ENCODE results near the gene HIP1R. TPM values are rescaled to one million over a fixed set of nuclear protein-coding genes. Genes with fewer than 3 reads are reported as not detected.

The HIP1R gene
- polyA plus RNA-seq, 3 donors: 0.09 to 0.60 TPM; not detected in 1

GRCh38 chr12:122813310-122813713 lies 21.9 kb upstream of the HIP1R start:
- Histone ChIP-seq H3K9me3 (replicated peaks in 1 of 2; ENCODE audit: control insufficient read depth in 1 of 2, insufficient read depth in 1 of 2, low read length in 2 of 2) (peaks cover 0 to 3% of the 10 kb centered on the region in 2 donors), H3K36me3 (replicated peaks in 1 of 2; ENCODE audit: control insufficient read depth in 1 of 2, insufficient read depth in 2 of 2, low read length in 2 of 2) (no peaks in the 10 kb centered on the region), H3K4me1 (ENCODE audit: control insufficient read depth in 1 of 2, insufficient read depth in 2 of 2, low read length in 2 of 2) (no peaks in the 10 kb centered on the region), H2AFZ (ENCODE audit: insufficient read depth, low read depth, low read length, poor library complexity, severe bottlenecking) (peak overlapping the region; percentile 24), H3K4me2 (replicated peaks; ENCODE audit: extremely low read depth, low read length, poor library complexity, severe bottlenecking) (no peak overlapping the region), H3K27me3 (ENCODE audit: control insufficient read depth in 2 of 2, insufficient read depth in 2 of 2, low read length in 2 of 2) (no peaks in the 10 kb centered on the region), H3K9ac (ENCODE audit: insufficient read depth, low read length, poor library complexity, severe bottlenecking) (no peak overlapping the region), H3K4me3 (replicated peaks in 1 of 3; ENCODE audit: low read depth in 2 of 3, low read length in 3 of 3) (no peak overlapping the region), H3K79me2 (ENCODE audit: insufficient read depth, low read length) (no peaks in the 10 kb centered on the region), H3K27ac (ENCODE audit: low read depth in 1 of 2, low read length in 2 of 2) (no peak overlapping the region), H4K20me1 (ENCODE audit: insufficient read depth, low read length) (no peaks in the 10 kb centered on the region)
- Mint-ChIP-seq H3K27ac (peak overlapping the region in 2 of 7 donors; percentile 64 to 72), H3K36me3 (no peaks in the 10 kb centered on the region), H3K4me3 (no peak overlapping the region), H3K4me1 (peaks cover 4% of the 10 kb centered on the region), H3K9me3 (peaks cover 0 to 3% (median 2%) of the 10 kb centered on the region in 7 donors), H3K27me3 (ENCODE audit: low read depth in 3 of 3) (peaks cover 0 to 2% (median 0%) of the 10 kb centered on the region in 3 donors)
- TF ChIP-seq CTCF (IDR thresholded peaks at IDR 0.05): no peak
- intact Hi-C loops (cut with micrococcal nuclease): no loop called here
- WGBS (ENCODE audit: insufficient coverage): 53% methylated on average over 5 of the region's 10 CpGs
- peak in 1 of 3 donors; percentile 11 for DNase-seq

- H3K9ac ChIP-seq (ENCODE audit: insufficient read depth, low read length, poor library complexity, severe bottlenecking): no peak overlapping the region
- no peaks in the 10 kb centered on the region for H3K36me3 ChIP-seq (replicated peaks in 1 of 2; ENCODE audit: control insufficient read depth in 1 of 2, insufficient read depth in 2 of 2, low read length in 2 of 2)
- no peak for DNase-seq
- no peaks in the 10 kb centered on the region for H3K27me3 ChIP-seq (ENCODE audit: control insufficient read depth in 2 of 2, insufficient read depth in 2 of 2, low read length in 2 of 2)
- no peak overlapping the region for H2AFZ ChIP-seq (ENCODE audit: insufficient read depth, low read depth, low read length, poor library complexity, severe bottlenecking)
- 91% methylated on average over 6 of the region's 10 CpGs for WGBS (ENCODE audit: insufficient coverage)
- no peak for TF ChIP-seq CTCF (IDR thresholded peaks at IDR 0.05)
- intact Hi-C loops (cut with micrococcal nuclease): no loop called here
- H3K9me3 ChIP-seq (replicated peaks in 1 of 2; ENCODE audit: control insufficient read depth in 1 of 2, insufficient read depth in 1 of 2, low read length in 2 of 2): no peaks in the 10 kb centered on the region
- H3K4me1 Mint-ChIP-seq: no peaks in the 10 kb centered on the region
- H3K4me3 Mint-ChIP-seq: no peak overlapping the region
- H3K27me3 Mint-ChIP-seq (ENCODE audit: low read depth in 3 of 3): peaks cover 0 to 8% (median 3%) of the 10 kb centered on the region in 3 donors
- H3K36me3 Mint-ChIP-seq: no peaks in the 10 kb centered on the region
- no peak overlapping the region for H3K27ac Mint-ChIP-seq
- no peaks in the 10 kb centered on the region for H3K4me1 ChIP-seq (ENCODE audit: control insufficient read depth in 1 of 2, insufficient read depth in 2 of 2, low read length in 2 of 2)
- no peak overlapping the region for H3K4me3 ChIP-seq (replicated peaks in 1 of 3; ENCODE audit: low read depth in 2 of 3, low read length in 3 of 3)
- H3K27ac ChIP-seq (ENCODE audit: low read depth in 1 of 2, low read length in 2 of 2): no peak overlapping the region
- no peak overlapping the region for H3K4me2 ChIP-seq (replicated peaks; ENCODE audit: extremely low read depth, low read length, poor library complexity, severe bottlenecking)
- H3K79me2 ChIP-seq (ENCODE audit: insufficient read depth, low read length): no peaks in the 10 kb centered on the region
- no peaks in the 10 kb centered on the region for H4K20me1 ChIP-seq (ENCODE audit: insufficient read depth, low read length)
- peaks cover 0 to 3% (median 0%) of the 10 kb centered on the region in 7 donors for H3K9me3 Mint-ChIP-seq
These were observed 16.0 kb upstream of the HIP1R start for GRCh38 chr12:122819209-122819785.

Measured in CD14-positive monocyte (primary cell).